IPS-11a (cell line): ENCODE measurements around the gene IPO7.
"Not testable (repeated sequence)": the region's sequence is repeated elsewhere in the genome, so short reads cannot be mapped to it uniquely, and the experiment has no call there.

Experiments used
- H3K4me3 ChIP-seq: one replicate; pipeline ENCODE4 v1.5.1; 2013; ENCODE audit warnings: low read depth, low read length, control low read depth

Gene IPO7

DNA sequence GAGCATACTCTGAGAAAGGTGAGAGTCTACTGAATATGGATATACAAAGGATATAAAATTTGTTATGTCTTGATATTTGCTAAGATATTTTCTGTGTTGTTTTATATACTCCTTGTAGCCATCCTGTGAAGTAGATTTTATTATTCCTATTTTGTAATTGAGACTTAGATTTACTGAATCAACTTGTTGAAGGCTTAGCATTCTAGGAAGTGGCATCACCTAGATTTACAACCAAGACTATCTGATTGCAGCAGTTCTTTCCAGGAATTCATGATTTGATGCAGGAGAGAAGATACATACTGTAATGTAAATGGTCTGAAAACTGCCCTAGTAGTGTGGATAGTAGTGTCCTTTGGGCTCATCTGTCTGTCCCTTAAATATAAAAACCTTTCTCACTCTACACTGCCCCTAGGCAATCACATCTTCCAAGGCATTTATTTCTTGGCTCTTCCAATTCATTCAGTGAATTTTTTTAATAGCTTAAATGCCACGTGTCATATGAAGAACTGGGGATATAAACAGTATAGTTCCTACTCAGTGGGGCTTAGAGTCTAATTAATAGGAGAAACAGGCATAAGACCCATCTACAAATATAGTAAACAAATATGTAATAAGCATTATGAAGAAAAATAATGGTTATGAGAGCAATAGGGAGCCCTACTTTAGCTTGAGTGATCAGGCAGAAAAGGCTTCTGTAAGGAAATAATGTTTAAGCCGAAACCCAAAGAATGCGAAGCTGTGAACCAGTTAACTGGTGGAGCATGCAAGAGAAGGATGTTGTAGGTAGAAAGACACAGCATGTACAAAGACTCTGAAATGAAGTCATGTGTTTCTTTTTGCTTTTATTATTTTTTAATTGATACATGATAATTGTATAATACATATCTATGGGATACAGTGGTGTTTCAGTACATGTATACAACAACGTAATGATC is 13.6 kb downstream of the IPO7 start:
- no peak overlapping the region for H3K4me3 ChIP-seq

GRCh38 chr11:9399466-9399865 is 15.0 kb downstream of the IPO7 start:
- no peak overlapping the region for H3K4me3 ChIP-seq

GRCh38 chr11:9401884-9402283 is 17.4 kb downstream of the IPO7 start:
- not testable (repeated sequence) for H3K4me3 ChIP-seq

GRCh38 chr11:9428706-9429105 is 44.3 kb downstream of the IPO7 start:
- H3K4me3 ChIP-seq = no peak overlapping the region

DNA sequence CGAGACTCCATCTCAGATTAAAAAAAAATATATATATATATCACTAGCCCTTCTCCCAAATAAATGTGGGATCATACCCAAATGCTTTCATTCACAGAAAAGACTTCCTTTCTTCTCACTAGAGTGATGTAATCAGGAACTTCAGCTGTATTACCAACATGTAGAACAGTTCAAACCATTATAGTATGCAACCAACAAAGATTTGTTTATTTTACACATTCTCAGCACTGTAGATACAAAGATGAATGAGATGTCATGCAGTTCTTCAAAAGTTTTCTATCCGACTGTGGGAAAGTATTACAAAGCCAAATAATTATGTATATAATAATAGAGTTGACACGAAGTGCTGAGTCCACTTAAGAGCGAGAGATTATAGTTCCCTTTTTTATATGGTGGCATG is 54.2 kb downstream of the IPO7 start:
- no peak overlapping the region for H3K4me3 ChIP-seq

DNA sequence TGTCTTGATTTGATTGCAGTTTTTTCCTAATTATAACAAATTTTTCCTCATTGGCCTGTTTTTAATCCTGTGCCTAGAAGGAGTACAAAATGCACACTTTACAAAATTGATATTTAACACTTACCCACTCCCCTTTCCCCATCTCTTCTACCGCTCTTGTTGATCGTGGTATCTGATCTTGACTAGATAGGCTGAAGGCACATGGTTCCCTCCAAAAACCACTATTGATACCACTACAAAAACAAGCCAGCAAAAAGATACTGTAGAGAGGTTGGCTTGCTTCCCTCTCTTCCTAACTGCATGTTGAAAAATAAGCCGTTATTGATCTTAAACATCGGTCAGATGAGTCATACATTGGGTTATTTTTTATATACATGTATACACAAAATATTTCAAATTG is 61.8 kb downstream of the IPO7 start:
- no peak overlapping the region for H3K4me3 ChIP-seq

DNA sequence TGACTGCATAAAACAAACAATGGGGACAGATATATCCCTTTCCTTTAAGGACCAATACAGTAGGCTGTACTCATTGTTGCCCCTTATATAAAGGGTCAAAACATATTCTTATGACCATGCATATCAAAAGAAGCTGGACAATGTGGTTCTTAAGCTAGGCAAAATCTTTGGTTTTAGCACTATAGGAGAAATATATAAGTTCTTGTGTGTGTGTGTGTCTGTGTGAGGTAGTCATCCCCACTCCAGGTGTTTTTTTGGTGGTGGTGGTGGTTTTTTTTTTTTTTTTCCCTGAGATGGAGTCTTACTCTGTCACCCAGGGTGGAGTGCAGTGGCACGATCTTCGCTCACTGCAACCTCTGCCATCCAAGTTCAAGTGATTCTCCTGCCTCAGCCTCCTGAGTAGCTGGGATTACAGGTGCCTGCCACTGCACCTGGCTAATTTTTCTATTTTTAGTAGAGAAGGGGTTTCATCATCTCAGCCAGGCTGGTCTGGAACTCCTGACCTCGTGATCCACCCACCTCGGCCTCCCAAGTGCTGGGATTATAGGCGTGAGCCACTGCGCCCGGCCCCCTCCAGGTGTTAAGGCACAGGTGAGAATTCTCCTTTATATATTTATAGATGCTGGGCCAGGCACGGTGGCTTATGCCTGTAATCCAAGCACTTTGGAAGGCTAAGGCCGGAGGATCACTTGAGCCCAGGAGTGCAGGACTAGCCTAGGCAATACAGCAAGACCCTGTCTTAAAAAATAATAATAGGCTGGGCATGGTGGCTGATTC is 64.3 kb downstream of the IPO7 start:
- no peak overlapping the region for H3K4me3 ChIP-seq

DNA sequence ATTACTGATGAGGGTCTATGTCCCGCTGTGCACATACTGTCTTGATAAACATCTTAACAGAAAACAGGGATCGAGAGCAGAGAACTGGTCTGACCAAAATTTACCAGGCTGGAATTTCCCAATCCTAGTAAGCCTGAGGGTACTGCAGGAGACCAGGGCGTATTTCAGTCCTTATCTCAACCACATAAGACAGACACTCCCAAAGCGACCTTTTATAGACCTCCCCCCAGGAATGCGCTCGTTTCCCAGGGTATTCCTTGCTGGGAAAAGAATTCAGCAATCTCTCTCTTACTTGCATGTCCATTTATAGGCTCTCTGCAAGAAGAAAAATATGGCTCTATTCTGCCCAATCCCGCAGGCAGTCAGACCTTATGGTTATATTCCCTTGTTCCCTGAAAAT is 67.6 kb downstream of the IPO7 start:
- not testable (repeated sequence) for H3K4me3 ChIP-seq

DNA sequence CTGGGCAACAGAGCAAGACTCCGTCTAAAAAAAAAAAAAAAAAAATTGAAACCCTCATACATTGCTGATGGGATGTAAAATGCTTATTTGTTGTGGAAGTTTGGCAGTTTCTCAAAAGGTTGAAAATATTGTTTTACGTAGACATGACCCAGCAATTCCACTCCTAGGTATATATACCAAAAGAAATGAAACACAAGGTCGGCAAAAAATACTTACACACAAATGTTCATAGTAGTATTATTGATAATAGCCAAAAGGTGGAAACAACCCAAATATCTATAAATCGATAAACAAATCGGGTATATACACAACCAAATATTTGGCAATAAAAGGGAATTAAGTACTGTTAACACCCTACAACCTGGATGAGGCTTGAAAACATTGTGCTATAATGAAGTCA is 71.3 kb downstream of the IPO7 start:
- no peak overlapping the region for H3K4me3 ChIP-seq

DNA sequence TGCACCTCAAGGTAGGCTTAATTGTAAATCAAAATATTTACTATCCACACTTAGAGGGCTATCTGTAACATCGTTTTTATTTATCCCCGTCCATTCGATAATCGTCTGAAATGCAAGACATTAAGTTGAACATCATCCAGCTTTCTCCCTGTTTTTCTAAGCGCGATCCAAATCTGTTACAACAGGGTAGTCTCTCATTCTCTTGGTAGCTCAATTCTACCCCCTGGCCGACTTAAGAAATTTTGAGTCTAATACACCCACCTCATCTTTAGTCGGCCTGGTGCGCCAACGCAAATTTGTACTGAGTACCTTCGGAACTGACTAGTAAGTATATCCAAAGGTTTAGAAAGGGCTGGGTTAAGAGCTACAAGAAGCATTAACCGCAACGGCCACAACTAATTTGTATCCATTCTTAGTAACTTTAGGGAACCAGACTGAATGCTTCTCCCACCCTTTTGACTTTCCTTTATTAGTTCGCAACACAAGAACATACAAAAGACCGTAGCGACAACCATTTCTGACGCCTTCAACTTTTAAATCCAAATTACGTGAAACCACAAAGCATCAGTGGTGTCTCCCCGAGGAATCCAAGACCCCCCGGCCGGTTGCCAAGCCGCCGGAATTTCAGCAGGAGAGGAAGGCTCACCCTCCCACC is 75.3 kb downstream of the IPO7 start:
- peak overlapping the region; percentile 94 for H3K4me3 ChIP-seq

- H3K4me3 ChIP-seq = peak within 1 kb of the TSS; percentile 94
Observed at GRCh38 chr11:9460322-9461062, 76.0 kb downstream of the IPO7 start, which contains the start of gene ZNF143. Gene ZNF143 (plus strand): TSS chr11:9461012. CDS start chr11:9471309, 10,297 bp downstream.

DNA sequence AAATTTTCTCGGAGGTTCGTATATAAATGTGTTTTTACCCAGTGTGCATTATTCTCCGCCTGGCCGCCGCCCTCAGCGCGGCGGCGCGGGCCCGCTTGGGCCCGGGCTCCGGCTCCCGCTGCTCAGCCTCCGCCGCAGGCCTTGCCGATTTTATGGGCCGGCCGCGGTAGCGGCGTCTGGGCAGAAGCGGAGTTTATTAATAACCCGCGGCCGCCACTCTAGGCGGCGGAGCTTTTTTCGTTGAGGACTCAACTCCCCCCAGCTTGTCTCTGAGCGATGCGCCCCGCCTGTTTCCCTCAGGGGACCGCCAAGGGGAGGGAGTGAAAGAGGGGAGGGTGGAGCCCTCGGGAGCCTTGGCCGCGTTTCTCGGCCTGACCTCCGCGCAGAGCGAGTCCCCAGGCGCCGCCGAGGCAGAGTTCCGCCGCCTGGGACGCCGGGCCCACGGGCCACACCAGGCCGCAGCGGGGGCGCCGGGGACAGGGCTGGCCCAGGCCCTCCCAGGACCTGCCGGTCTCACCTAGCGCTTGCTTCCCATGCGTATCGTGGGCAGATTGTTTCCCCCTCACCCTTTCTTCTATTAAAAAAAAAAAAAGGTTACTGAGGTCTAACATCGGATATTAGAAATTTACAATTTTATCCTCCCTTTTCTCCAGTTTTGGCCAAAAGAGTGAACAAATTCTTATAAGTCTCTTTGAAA is 76.8 kb downstream of the IPO7 start:
- H3K4me3 ChIP-seq = peak overlapping the region; percentile 81

GRCh38 chr11:9461760-9462134 is 77.3 kb downstream of the IPO7 start:
- peak overlapping the region; percentile 81 for H3K4me3 ChIP-seq

DNA sequence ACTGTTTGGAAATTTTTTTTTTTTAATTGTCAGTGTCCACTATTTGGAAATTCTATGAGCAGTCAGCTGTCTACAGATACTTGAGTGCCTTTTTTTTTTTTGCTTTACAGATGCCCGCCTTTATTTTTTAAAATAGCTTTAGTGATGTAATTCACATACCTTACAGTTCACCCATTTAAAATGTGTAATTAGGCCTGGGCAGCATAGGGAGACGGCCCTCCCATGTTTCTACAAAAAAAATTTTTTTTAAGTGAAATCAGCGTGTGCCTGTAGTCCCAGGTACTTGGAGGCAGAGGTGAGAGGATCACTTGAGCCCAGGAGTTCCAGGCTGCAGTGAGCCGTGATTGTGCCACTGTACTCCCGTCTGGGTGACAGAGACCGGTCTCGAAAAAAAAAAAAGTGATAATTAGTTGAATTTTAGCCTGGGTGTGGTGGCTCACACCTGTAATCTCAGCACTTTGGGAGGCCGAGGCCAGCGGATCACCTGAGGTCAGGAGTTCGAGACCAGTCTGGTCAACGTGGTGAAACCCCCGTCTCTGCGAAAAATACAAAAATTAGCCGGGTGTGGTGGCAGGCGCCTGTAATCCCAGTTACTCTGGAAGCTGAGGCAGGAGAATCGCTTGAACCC is 77.8 kb downstream of the IPO7 start:
- H3K4me3 ChIP-seq = peak overlapping the region; percentile 81

GRCh38 chr11:9462806-9463537 is 78.5 kb downstream of the IPO7 start:
- H3K4me3 ChIP-seq = no peak overlapping the region

- no peak overlapping the region for H3K4me3 ChIP-seq
Observed at GRCh38 chr11:9470765-9471164, 86.3 kb downstream of the IPO7 start.

GRCh38 chr11:9473408-9473807 is 89.0 kb downstream of the IPO7 start:
- no peak overlapping the region for H3K4me3 ChIP-seq

DNA sequence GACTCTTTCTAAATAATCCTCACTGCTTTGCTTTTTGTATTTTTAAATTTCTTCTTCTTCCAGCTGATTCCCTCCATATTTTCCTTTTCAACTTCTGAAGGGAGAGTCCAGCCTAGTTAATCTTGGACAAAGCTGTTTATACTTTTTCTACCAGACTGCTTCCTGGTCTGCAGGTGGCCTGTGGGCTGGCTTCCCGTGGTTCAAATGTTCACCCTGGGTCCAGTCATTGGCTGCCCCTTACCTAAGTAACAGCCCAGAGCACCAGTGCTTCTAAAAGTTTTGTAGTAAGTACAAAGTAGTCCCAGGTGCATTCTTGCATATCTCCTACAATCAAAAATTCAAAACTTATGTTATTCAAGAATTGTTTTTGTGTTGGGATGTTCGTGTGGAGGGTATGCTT is 95.4 kb downstream of the IPO7 start:
- H3K4me3 ChIP-seq = no peak overlapping the region
